HepG2 (cell line): ENCODE measurements around the gene SCAMP3. TPM values are rescaled to one million over a fixed set of nuclear protein-coding genes. Genes with fewer than 3 reads are reported as not detected.

Experiments used
- HES4 ChIP-seq: sonication (generic); formaldehyde crosslinking; IDR thresholded peaks from 2 replicates; pipeline ENCODE4 v1.9.0; 2021; ENCODE audit warnings: mild to moderate bottlenecking, missing genetic modification reagents, borderline replicate concordance
- IRX3 ChIP-seq: sonication (generic); formaldehyde crosslinking; IDR thresholded peaks from 2 replicates; pipeline ENCODE4 v1.8.1; 2023; ENCODE audit warnings: mild to moderate bottlenecking, low read depth, missing genetic modification reagents, borderline replicate concordance
- KDM4B ChIP-seq: sonication (generic); formaldehyde crosslinking; IDR thresholded peaks from 2 replicates; pipeline ENCODE4 v1.4.0; 2020; ENCODE audit warnings: missing genetic modification reagents
- LCORL ChIP-seq, 2 experiments: fragments of 450-650 bp in 1 of 2; sonication (generic) in 1 of 2; formaldehyde crosslinking in 1 of 2; IDR thresholded peaks; 2 replicates each; pipeline versions ENCODE4 v1.5.0 to v1.6.1; 2017 to 2020; ENCODE audit warnings: antibody characterized with exemption in 1 of 2, missing genetic modification reagents in 1 of 2
- MXD4 ChIP-seq: IDR thresholded peaks from 2 replicates; pipeline ENCODE4 v1.6.1; 2016; ENCODE audit warnings: mild to moderate bottlenecking, missing biosample characterization, missing genetic modification reagents
- SNAPC4 ChIP-seq: sonication (generic); formaldehyde crosslinking; IDR thresholded peaks from 2 replicates; pipeline ENCODE4 v1.4.0; 2020; ENCODE audit warnings: mild to moderate bottlenecking, missing genetic modification reagents
- SP140L ChIP-seq: sonication (generic); formaldehyde crosslinking; IDR thresholded peaks from 2 replicates; pipeline ENCODE4 v1.4.0; 2020; ENCODE audit warnings: missing genetic modification reagents, borderline replicate concordance
- ZFP36L1 ChIP-seq: sonication (generic); formaldehyde crosslinking; IDR thresholded peaks from 2 replicates; pipeline ENCODE4 v1.8.0; 2022; ENCODE audit warnings: mild to moderate bottlenecking, missing genetic modification reagents, moderate library complexity
- ZNF512B ChIP-seq: sonication (generic); formaldehyde crosslinking; IDR thresholded peaks from 2 replicates; pipeline ENCODE4 v1.5.1; 2020; ENCODE audit warnings: missing genetic modification reagents, mild to moderate bottlenecking, borderline replicate concordance
- ZNF562 ChIP-seq: sonication (generic); formaldehyde crosslinking; IDR thresholded peaks from 2 replicates; pipeline ENCODE4 v1.8.0; 2022; ENCODE audit warnings: missing genetic modification reagents, borderline replicate concordance
- ZNF576 ChIP-seq: sonication (generic); formaldehyde crosslinking; IDR thresholded peaks from 2 replicates; pipeline ENCODE4 v1.4.0; 2020; ENCODE audit warnings: mild to moderate bottlenecking, missing genetic modification reagents
- ZNF607 ChIP-seq: sonication (generic); formaldehyde crosslinking; IDR thresholded peaks from 2 replicates; pipeline ENCODE4 v1.5.1; 2020; ENCODE audit warnings: missing genetic modification reagents, mild to moderate bottlenecking, borderline replicate concordance
- polyA plus RNA-seq, 8 experiments: library from polyadenylated mRNA; depleted of rRNA in 3 of 8; stranded (reverse) in 7 of 8; unstranded in 1 of 8; fragments of >200 nt; fragmentation: Illumina TruSeq in 4 of 8; extraction: Trizol in 4 of 8; gene quantifications; 2 replicates each; pipeline versions ENCODE4 v1.2.1 to v1.2.3, GENCODE V29; 2011 to 2016; ENCODE audit warnings: low read depth in 4 of 8, missing spikeins in 1 of 8, mixed read lengths in 1 of 8; ENCODE audit not compliant: insufficient read depth in 1 of 8
- total RNA-seq, 5 experiments: library from RNA; depleted of rRNA; stranded (reverse); fragments of >200 nt; fragmentation: Illumina TruSeq; extraction: Trizol; gene quantifications; 2 replicates each; pipeline ENCODE4 v1.2.3, GENCODE V29; 2016; ENCODE audit warnings: low read depth in 1 of 5
- TF ChIP-seq, protein P1 (sequence below): sonication (generic); formaldehyde crosslinking; IDR thresholded peaks from 2 replicates; pipeline ENCODE4 v1.9.0; 2021; ENCODE audit warnings: mild to moderate bottlenecking, missing genetic modification reagents

The SCAMP3 gene
- total and polyA plus RNA-seq, 2 of the 13 experiments (the other 11 are each of a cell fraction or from before 2014, with no cell fraction given) = 46.8 to 83.3 TPM

- TF ChIP-seq, protein P1, sequence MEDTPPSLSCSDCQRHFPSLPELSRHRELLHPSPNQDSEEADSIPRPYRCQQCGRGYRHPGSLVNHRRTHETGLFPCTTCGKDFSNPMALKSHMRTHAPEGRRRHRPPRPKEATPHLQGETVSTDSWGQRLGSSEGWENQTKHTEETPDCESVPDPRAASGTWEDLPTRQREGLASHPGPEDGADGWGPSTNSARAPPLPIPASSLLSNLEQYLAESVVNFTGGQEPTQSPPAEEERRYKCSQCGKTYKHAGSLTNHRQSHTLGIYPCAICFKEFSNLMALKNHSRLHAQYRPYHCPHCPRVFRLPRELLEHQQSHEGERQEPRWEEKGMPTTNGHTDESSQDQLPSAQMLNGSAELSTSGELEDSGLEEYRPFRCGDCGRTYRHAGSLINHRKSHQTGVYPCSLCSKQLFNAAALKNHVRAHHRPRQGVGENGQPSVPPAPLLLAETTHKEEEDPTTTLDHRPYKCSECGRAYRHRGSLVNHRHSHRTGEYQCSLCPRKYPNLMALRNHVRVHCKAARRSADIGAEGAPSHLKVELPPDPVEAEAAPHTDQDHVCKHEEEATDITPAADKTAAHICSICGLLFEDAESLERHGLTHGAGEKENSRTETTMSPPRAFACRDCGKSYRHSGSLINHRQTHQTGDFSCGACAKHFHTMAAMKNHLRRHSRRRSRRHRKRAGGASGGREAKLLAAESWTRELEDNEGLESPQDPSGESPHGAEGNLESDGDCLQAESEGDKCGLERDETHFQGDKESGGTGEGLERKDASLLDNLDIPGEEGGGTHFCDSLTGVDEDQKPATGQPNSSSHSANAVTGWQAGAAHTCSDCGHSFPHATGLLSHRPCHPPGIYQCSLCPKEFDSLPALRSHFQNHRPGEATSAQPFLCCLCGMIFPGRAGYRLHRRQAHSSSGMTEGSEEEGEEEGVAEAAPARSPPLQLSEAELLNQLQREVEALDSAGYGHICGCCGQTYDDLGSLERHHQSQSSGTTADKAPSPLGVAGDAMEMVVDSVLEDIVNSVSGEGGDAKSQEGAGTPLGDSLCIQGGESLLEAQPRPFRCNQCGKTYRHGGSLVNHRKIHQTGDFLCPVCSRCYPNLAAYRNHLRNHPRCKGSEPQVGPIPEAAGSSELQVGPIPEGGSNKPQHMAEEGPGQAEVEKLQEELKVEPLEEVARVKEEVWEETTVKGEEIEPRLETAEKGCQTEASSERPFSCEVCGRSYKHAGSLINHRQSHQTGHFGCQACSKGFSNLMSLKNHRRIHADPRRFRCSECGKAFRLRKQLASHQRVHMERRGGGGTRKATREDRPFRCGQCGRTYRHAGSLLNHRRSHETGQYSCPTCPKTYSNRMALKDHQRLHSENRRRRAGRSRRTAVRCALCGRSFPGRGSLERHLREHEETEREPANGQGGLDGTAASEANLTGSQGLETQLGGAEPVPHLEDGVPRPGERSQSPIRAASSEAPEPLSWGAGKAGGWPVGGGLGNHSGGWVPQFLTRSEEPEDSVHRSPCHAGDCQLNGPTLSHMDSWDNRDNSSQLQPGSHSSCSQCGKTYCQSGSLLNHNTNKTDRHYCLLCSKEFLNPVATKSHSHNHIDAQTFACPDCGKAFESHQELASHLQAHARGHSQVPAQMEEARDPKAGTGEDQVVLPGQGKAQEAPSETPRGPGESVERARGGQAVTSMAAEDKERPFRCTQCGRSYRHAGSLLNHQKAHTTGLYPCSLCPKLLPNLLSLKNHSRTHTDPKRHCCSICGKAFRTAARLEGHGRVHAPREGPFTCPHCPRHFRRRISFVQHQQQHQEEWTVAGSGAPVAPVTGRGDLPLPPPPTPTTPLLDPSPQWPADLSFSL (CRISPR knock-in tag) = no peak
- no peak for TF ChIP-seq ZNF512B
- TF ChIP-seq MXD4 (CRISPR knock-in tag) = peak; percentile 79
- TF ChIP-seq KDM4B (CRISPR knock-in tag) = peak; percentile 90
- peak; percentile 83; the same call in 1 of the 2 replicates for TF ChIP-seq ZFP36L1 (CRISPR knock-in tag)
- TF ChIP-seq ZNF607 (CRISPR knock-in tag) = peak; percentile 94; the same call in 1 of the 2 replicates
- peak; percentile 51; the same call in 1 of the 2 replicates for TF ChIP-seq SNAPC4 (CRISPR knock-in tag)
- peak; percentile 67; the same call in 1 of the 2 replicates for TF ChIP-seq SP140L (CRISPR knock-in tag)
- TF ChIP-seq IRX3 (CRISPR knock-in tag) = no peak
- no peak for TF ChIP-seq HES4
- no peak for TF ChIP-seq ZNF576
- no peak for TF ChIP-seq ZNF562
- no peak for TF ChIP-seq LCORL (IDR thresholded peaks at IDR 0.05)
- TF ChIP-seq LCORL (CRISPR knock-in tag; IDR thresholded peaks at IDR 0.05) = peak; percentile 96
Observed at GRCh38 chr1:155300553-155301329, 38.6 kb upstream of the SCAMP3 start (continued).
